Mesenchymal stem cell (in vitro differentiated cells and primary cell): ENCODE measurements around the gene AGTR1.

Experiments used
- DNase-seq: peaks from one replicate; pipeline ENCODE4 v3.0.0-alpha.2; 2013
- H2AFZ ChIP-seq: one replicate; pipeline ENCODE4 v1.6.1; 2013; ENCODE audit warnings: low read depth, mild to moderate bottlenecking, control low read depth, inconsistent platforms, low read length, moderate library complexity
- H2AK5ac ChIP-seq: 2 replicates; pipeline ENCODE4 v1.6.1; 2013; ENCODE audit warnings: low read length, moderate library complexity, mild to moderate bottlenecking, inconsistent platforms; ENCODE audit not compliant: severe bottlenecking
- H2BK120ac ChIP-seq: one replicate; pipeline ENCODE4 v1.6.1; 2013; ENCODE audit warnings: low read depth, mild to moderate bottlenecking, inconsistent platforms, low read length, moderate library complexity
- H2BK12ac ChIP-seq, 2 experiments: one replicate each; pipeline ENCODE4 v1.6.1; 2013; ENCODE audit warnings: inconsistent platforms in 2 of 2, low read length in 2 of 2, mild to moderate bottlenecking in 2 of 2, moderate library complexity in 2 of 2, control low read depth in 1 of 2
- H2BK15ac ChIP-seq: one replicate; pipeline ENCODE4 v1.6.1; 2013; ENCODE audit warnings: mild to moderate bottlenecking, low read depth, inconsistent platforms; ENCODE audit not compliant: poor library complexity, severe bottlenecking
- H2BK5ac ChIP-seq: 2 replicates; pipeline ENCODE4 v1.6.1; 2013; ENCODE audit warnings: low read depth, mild to moderate bottlenecking, low read length, control low read depth, inconsistent platforms; ENCODE audit not compliant: poor library complexity, severe bottlenecking
- H3K14ac ChIP-seq, 2 experiments: one replicate each; pipeline ENCODE4 v1.6.1; 2013; ENCODE audit warnings: inconsistent platforms in 2 of 2, low read length in 2 of 2, control low read depth in 1 of 2, mild to moderate bottlenecking in 1 of 2, moderate library complexity in 1 of 2
- H3K18ac ChIP-seq, 2 experiments: one replicate each; pipeline ENCODE4 v1.6.1; 2013; ENCODE audit warnings: inconsistent platforms in 2 of 2, low read length in 2 of 2, control low read depth in 1 of 2, low read depth in 1 of 2, mild to moderate bottlenecking in 1 of 2
- H3K23ac ChIP-seq, 2 experiments: one replicate each; pipeline ENCODE4 v1.6.1; 2013; ENCODE audit warnings: inconsistent platforms in 2 of 2, low read length in 2 of 2, mild to moderate bottlenecking in 2 of 2, moderate library complexity in 2 of 2, control low read depth in 1 of 2
- H3K27ac ChIP-seq: 2 replicates; pipeline ENCODE4 v1.5.1; 2013; ENCODE audit warnings: mild to moderate bottlenecking, moderate library complexity, low read length, control low read depth, inconsistent platforms; ENCODE audit not compliant: poor library complexity, severe bottlenecking
- H3K27me3 ChIP-seq, 2 experiments: 2 replicates each; pipeline versions ENCODE4 v1.6.1 to v1.7.0; 2013; ENCODE audit warnings: low read length in 2 of 2, mild to moderate bottlenecking in 2 of 2, moderate library complexity in 2 of 2, control low read depth in 1 of 2, inconsistent platforms in 1 of 2; ENCODE audit not compliant: control insufficient read depth in 1 of 2, insufficient read depth in 1 of 2
- H3K36me3 ChIP-seq, 2 experiments: 2 replicates each; pipeline versions ENCODE4 v1.6.1 to v1.7.0; 2013; ENCODE audit warnings: low read length in 2 of 2, control low read depth in 1 of 2, inconsistent platforms in 1 of 2, low read depth in 1 of 2, mild to moderate bottlenecking in 1 of 2; ENCODE audit not compliant: insufficient read depth in 2 of 2, control insufficient read depth in 1 of 2
- H3K4ac ChIP-seq, 2 experiments: one replicate each; pipeline ENCODE4 v1.6.1; 2013; ENCODE audit warnings: inconsistent platforms in 2 of 2, low read length in 2 of 2, mild to moderate bottlenecking in 2 of 2, moderate library complexity in 2 of 2, control low read depth in 1 of 2, low read depth in 1 of 2
- H3K4me1 ChIP-seq: 2 replicates; pipeline ENCODE4 v1.6.1; 2013; ENCODE audit warnings: low read depth, low read length, control low read depth; ENCODE audit not compliant: control insufficient read depth, insufficient read depth
- H3K4me2 ChIP-seq: 2 replicates; pipeline ENCODE4 v1.6.1; 2013; ENCODE audit warnings: low read length, mild to moderate bottlenecking, inconsistent platforms; ENCODE audit not compliant: poor library complexity, severe bottlenecking
- H3K4me3 ChIP-seq, 2 experiments: 2 replicates each; pipeline versions ENCODE4 v1.5.1 to v1.7.0; 2013; ENCODE audit warnings: low read length in 2 of 2, mild to moderate bottlenecking in 2 of 2, control low read depth in 1 of 2, low read depth in 1 of 2; ENCODE audit not compliant: insufficient read depth in 1 of 2
- H3K79me1 ChIP-seq: replicated peaks from 2 replicates; pipeline ENCODE4 v1.6.1; 2013; ENCODE audit warnings: mild to moderate bottlenecking, control low read depth, low read length, inconsistent platforms; ENCODE audit not compliant: poor library complexity, severe bottlenecking
- H3K9ac ChIP-seq: 2 replicates; pipeline ENCODE4 v1.7.0; 2013; ENCODE audit warnings: mild to moderate bottlenecking, low read length, moderate library complexity
- H3K9me3 ChIP-seq: 2 replicates; pipeline ENCODE4 v1.7.0; 2013; ENCODE audit warnings: mild to moderate bottlenecking, low read length; ENCODE audit not compliant: control insufficient read depth
- H4K8ac ChIP-seq: one replicate; pipeline ENCODE4 v1.6.1; 2013; ENCODE audit warnings: inconsistent platforms, mild to moderate bottlenecking, low read length, moderate library complexity
- H4K91ac ChIP-seq: one replicate; pipeline ENCODE4 v1.6.1; 2013; ENCODE audit warnings: mild to moderate bottlenecking, low read length, inconsistent platforms
- WGBS: methylation state at CpG from one replicate; pipeline ENCODE4 v1.1.7; 2013; ENCODE audit warnings: mixed read lengths; 5-methylcytosine and 5-hydroxymethylcytosine counted together

Gene AGTR1

GRCh38 chr3:148657470-148657869 lies 40.2 kb upstream of the AGTR1 start:
- Histone ChIP-seq H3K27ac (no peak overlapping the region), H3K4me2 (no peak overlapping the region), H3K4me3 (no peak overlapping the region), H2BK120ac (no peak overlapping the region), H2AFZ (no peak overlapping the region), H3K4me1 (no peaks in the 10 kb centered on the region), H2BK15ac (no peak overlapping the region), H4K91ac (no peak overlapping the region), H3K9me3 (no peaks in the 10 kb centered on the region), H3K36me3 (no peaks in the 10 kb centered on the region), H3K79me1 (no peaks in the 10 kb centered on the region), H4K8ac (no peak overlapping the region), H2AK5ac (no peak overlapping the region), H3K27me3 (no peaks in the 10 kb centered on the region), H3K9ac (no peak overlapping the region), H3K23ac (no peak overlapping the region), H3K18ac (no peak overlapping the region), H3K14ac (no peak overlapping the region), H2BK5ac (no peak overlapping the region), H2BK12ac (no peak overlapping the region), H3K4ac (no peak overlapping the region)
- 89% methylated on average over 2 of the region's 4 CpGs for WGBS
- DNase-seq, result no peak

- H4K8ac ChIP-seq, result no peak overlapping the region
- no peak overlapping the region for H4K91ac ChIP-seq
- no peak overlapping the region for H3K9ac ChIP-seq
- no peaks in the 10 kb centered on the region for H3K36me3 ChIP-seq
- no peak overlapping the region for H3K18ac ChIP-seq
- no peak overlapping the region for H3K23ac ChIP-seq
- H3K4me2 ChIP-seq, result no peak overlapping the region
- H2BK15ac ChIP-seq, result no peak overlapping the region
- no peak overlapping the region for H3K14ac ChIP-seq
- H3K9me3 ChIP-seq, result no peaks in the 10 kb centered on the region
- no peak overlapping the region for H2BK5ac ChIP-seq
- no peak overlapping the region for H3K27ac ChIP-seq
- no peaks in the 10 kb centered on the region for H3K27me3 ChIP-seq
- no peaks in the 10 kb centered on the region for H3K79me1 ChIP-seq
- H3K4ac ChIP-seq, result no peak overlapping the region
- no peak overlapping the region for H2AFZ ChIP-seq
- H2AK5ac ChIP-seq, result no peak overlapping the region
- no CpG with 5 or more reads among the region's 1 CpG for whole genome bisulfite sequencing
- H3K4me1 ChIP-seq, result no peaks in the 10 kb centered on the region
- no peak for DNase-seq
- no peak overlapping the region for H3K4me3 ChIP-seq
- H2BK120ac ChIP-seq, result no peak overlapping the region
- no peak overlapping the region for H2BK12ac ChIP-seq
Observed at GRCh38 chr3:148659512-148659911, 38.2 kb upstream of the AGTR1 start.

- H2BK12ac ChIP-seq, result no peak overlapping the region
- no peak overlapping the region for H3K23ac ChIP-seq
- no peak overlapping the region for H3K4me2 ChIP-seq
- H3K14ac ChIP-seq, result no peak overlapping the region
- H2BK5ac ChIP-seq, result no peak overlapping the region
- no peak overlapping the region for H2BK15ac ChIP-seq
- H3K9me3 ChIP-seq, result no peaks in the 10 kb centered on the region
- H3K27me3 ChIP-seq, result no peaks in the 10 kb centered on the region
- H2AK5ac ChIP-seq, result no peak overlapping the region
- no peak overlapping the region for H3K4ac ChIP-seq
- no peak overlapping the region for H2AFZ ChIP-seq
- no peak overlapping the region for H3K9ac ChIP-seq
- no peak for DNase-seq
- H3K4me1 ChIP-seq, result no peaks in the 10 kb centered on the region
- H2BK120ac ChIP-seq, result no peak overlapping the region
- no peaks in the 10 kb centered on the region for H3K36me3 ChIP-seq
- H4K8ac ChIP-seq, result no peak overlapping the region
- no peak overlapping the region for H4K91ac ChIP-seq
- H3K27ac ChIP-seq, result no peak overlapping the region
- H3K4me3 ChIP-seq, result no peak overlapping the region
- no peaks in the 10 kb centered on the region for H3K79me1 ChIP-seq
- H3K18ac ChIP-seq, result no peak overlapping the region
Observed at GRCh38 chr3:148680289-148680688, 17.4 kb upstream of the AGTR1 start.

GRCh38 chr3:148681080-148681479 lies 16.6 kb upstream of the AGTR1 start:
- Histone ChIP-seq H3K14ac (no peak overlapping the region), H3K4me3 (no peak overlapping the region), H2BK15ac (no peak overlapping the region), H3K23ac (no peak overlapping the region), H2AFZ (no peak overlapping the region), H3K4ac (no peak overlapping the region), H2BK12ac (no peak overlapping the region), H3K27ac (no peak overlapping the region), H4K91ac (no peak overlapping the region), H3K79me1 (no peaks in the 10 kb centered on the region), H3K27me3 (no peaks in the 10 kb centered on the region), H3K36me3 (no peaks in the 10 kb centered on the region), H3K4me2 (no peak overlapping the region), H3K9me3 (no peaks in the 10 kb centered on the region), H3K4me1 (no peaks in the 10 kb centered on the region), H3K9ac (no peak overlapping the region), H2BK5ac (no peak overlapping the region), H2BK120ac (no peak overlapping the region), H2AK5ac (no peak overlapping the region), H3K18ac (no peak overlapping the region), H4K8ac (no peak overlapping the region)
- peak; percentile 15 for DNase-seq
- 18% methylated on average over 1 of the region's 1 CpG for WGBS
